Neural cell (in vitro differentiated cells): ENCODE data around the gene PARD3B. TPM values are rescaled to one million over a fixed set of nuclear protein-coding genes. Genes with fewer than 3 reads are reported as not detected.

Experiments used
- H2AFZ ChIP-seq: fragments of 200-600, 300-800 bp; sonication (generic), shearing (Covaris generic); 2 replicates; pipeline ENCODE4 v1.6.0; 2014; ENCODE audit warnings: low read depth, mild to moderate bottlenecking, antibody characterized with exemption, low read length, moderate library complexity
- H3F3A ChIP-seq: fragments of 200-600 bp; shearing (Covaris generic); 2 replicates; pipeline ENCODE4 v1.6.1; 2016; ENCODE audit warnings: mild to moderate bottlenecking, moderate library complexity, mixed read lengths, antibody characterized with exemption, low read length; ENCODE audit not compliant: insufficient read depth, poor library complexity, severe bottlenecking
- H3K27ac ChIP-seq: fragments of 200-600, 300-800 bp; sonication (generic), shearing (Covaris generic); 2 replicates; pipeline ENCODE4 v1.5.1; 2014; ENCODE audit warnings: mild to moderate bottlenecking, low read length, moderate library complexity
- H3K27me3 ChIP-seq: fragments of 300-800, 200-600 bp; sonication (generic), shearing (Covaris generic); 2 replicates; pipeline ENCODE4 v1.6.0; 2014; ENCODE audit warnings: mild to moderate bottlenecking, low read depth, low read length, moderate library complexity; ENCODE audit not compliant: insufficient read depth
- H3K36me3 ChIP-seq: fragments of 300-800, 200-600 bp; sonication (generic), shearing (Covaris generic); 2 replicates; pipeline ENCODE4 v1.5.1; 2014; ENCODE audit warnings: mild to moderate bottlenecking, antibody characterized with exemption, low read length, moderate library complexity; ENCODE audit not compliant: insufficient read depth
- H3K4me2 ChIP-seq: fragments of 300-800, 200-600 bp; sonication (generic), shearing (Covaris generic); 2 replicates; pipeline ENCODE4 v1.6.0; 2014; ENCODE audit warnings: mild to moderate bottlenecking, low read length
- H3K4me3 ChIP-seq: fragments of 300-800, 200-600 bp; sonication (generic), shearing (Covaris generic); 2 replicates; pipeline ENCODE4 v1.5.1; 2014; ENCODE audit warnings: mild to moderate bottlenecking, low read length, moderate library complexity
- H3K79me2 ChIP-seq: fragments of 200-600 bp; shearing (Covaris generic); replicated peaks from 2 replicates; pipeline ENCODE4 v1.6.0; 2014; ENCODE audit warnings: mild to moderate bottlenecking, low read length, moderate library complexity; ENCODE audit not compliant: insufficient read depth
- H3K9ac ChIP-seq: fragments of 300-800, 200-600 bp; sonication (generic), shearing (Covaris generic); 2 replicates; pipeline ENCODE4 v1.6.1; 2016; ENCODE audit warnings: mild to moderate bottlenecking, low read length, mixed read lengths
- H3K9me2 ChIP-seq: fragments of 200-600 bp; shearing (Covaris generic); 2 replicates; pipeline ENCODE4 v1.6.1; 2016; ENCODE audit warnings: mild to moderate bottlenecking, low read length, mixed read lengths; ENCODE audit not compliant: insufficient read depth
- H3K9me3 ChIP-seq: fragments of 200-600, 300-800 bp; sonication (generic), shearing (Covaris generic); 2 replicates; pipeline ENCODE4 v1.6.1; 2016; ENCODE audit warnings: mild to moderate bottlenecking, mixed run types, low read length, moderate library complexity, mixed read lengths
- H4K20me1 ChIP-seq: fragments of 200-600 bp; shearing (Covaris generic); 2 replicates; pipeline ENCODE4 v1.6.1; 2016; ENCODE audit warnings: mild to moderate bottlenecking, mixed run types; ENCODE audit not compliant: insufficient read depth
- EP300 ChIP-seq: fragments of 450-650 bp; conservative IDR thresholded peaks from 2 replicates; pipeline ENCODE4 v1.6.1; 2014; ENCODE audit warnings: antibody characterized with exemption, mild to moderate bottlenecking, moderate library complexity; ENCODE audit not compliant: poor library complexity, severe bottlenecking
- EZH2 ChIP-seq: fragments of 200-600, 300-800 bp; shearing (Covaris generic), sonication (generic); IDR thresholded peaks from 2 replicates; pipeline ENCODE4 v1.6.1; 2014; ENCODE audit warnings: antibody characterized with exemption, low read length, borderline replicate concordance, mild to moderate bottlenecking; ENCODE audit not compliant: insufficient read depth, poor library complexity, severe bottlenecking
- MXI1 ChIP-seq: fragments of 450-650 bp; conservative IDR thresholded peaks from 2 replicates; pipeline ENCODE4 v1.6.1; 2014; ENCODE audit warnings: antibody characterized with exemption, mild to moderate bottlenecking; ENCODE audit not compliant: poor library complexity, severe bottlenecking
- POLR2AphosphoS5 ChIP-seq: IDR thresholded peaks from 2 replicates; pipeline ENCODE4 v1.6.1; 2012
- RAD21 ChIP-seq: fragments of 450-650 bp; conservative IDR thresholded peaks from 2 replicates; pipeline ENCODE4 v1.6.1; 2014; ENCODE audit warnings: antibody characterized with exemption, mild to moderate bottlenecking, moderate library complexity
- SMC3 ChIP-seq: fragments of 450-650 bp; conservative IDR thresholded peaks from 2 replicates; pipeline ENCODE4 v1.6.1; 2014; ENCODE audit warnings: antibody characterized with exemption, mild to moderate bottlenecking, moderate library complexity; ENCODE audit not compliant: poor library complexity
- TAF1 ChIP-seq: IDR thresholded peaks from 2 replicates; pipeline ENCODE4 v1.6.1; 2012; ENCODE audit warnings: low read depth
- polyA plus RNA-seq: library from polyadenylated mRNA; depleted of rRNA; stranded (reverse); fragments of >200 nt; gene quantifications from 2 replicates; pipeline ENCODE4 v1.2.3, GENCODE V29; 2014
- TF ChIP-seq, protein P1 (sequence below): IDR thresholded peaks from 2 replicates; pipeline ENCODE4 v1.6.1; 2012; ENCODE audit warnings: borderline replicate concordance
- TF ChIP-seq, protein P2 (sequence below): fragments of 450-650 bp; IDR thresholded peaks from 2 replicates; pipeline ENCODE4 v1.5.1; 2014; ENCODE audit warnings: antibody characterized with exemption, mild to moderate bottlenecking, moderate library complexity; ENCODE audit not compliant: poor library complexity, severe bottlenecking

PARD3B gene
- polyA plus RNA-seq, 1 donor from 2014 or later, result 0.54 TPM

DNA sequence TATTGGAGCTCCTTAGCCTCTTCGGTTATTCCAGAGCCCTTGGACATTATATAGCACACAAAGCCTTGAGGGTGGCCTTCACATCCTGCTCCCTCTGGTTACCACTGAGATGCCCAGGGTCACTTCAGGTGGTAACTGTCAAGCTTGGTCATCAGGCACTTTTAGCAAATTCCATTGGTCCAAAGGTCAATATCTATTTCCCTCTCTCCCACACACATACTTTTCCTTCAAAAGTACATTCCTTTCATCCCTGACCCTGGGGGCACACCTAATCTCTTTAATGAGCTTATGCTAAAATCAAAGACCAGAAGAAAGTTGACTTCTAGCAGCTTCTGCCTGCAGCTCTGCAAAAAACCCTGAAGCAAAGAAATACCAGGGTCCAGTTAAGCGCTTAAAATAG lies 965.1 kb downstream of the PARD3B start:
- H3K4me3 ChIP-seq, result no peak overlapping the region
- no peaks in the 10 kb centered on the region for H3F3A ChIP-seq
- H3K36me3 ChIP-seq, result no peaks in the 10 kb centered on the region
- H3K9ac ChIP-seq, result no peak overlapping the region
- no peak overlapping the region for H3K4me2 ChIP-seq
- TF ChIP-seq, protein P1, sequence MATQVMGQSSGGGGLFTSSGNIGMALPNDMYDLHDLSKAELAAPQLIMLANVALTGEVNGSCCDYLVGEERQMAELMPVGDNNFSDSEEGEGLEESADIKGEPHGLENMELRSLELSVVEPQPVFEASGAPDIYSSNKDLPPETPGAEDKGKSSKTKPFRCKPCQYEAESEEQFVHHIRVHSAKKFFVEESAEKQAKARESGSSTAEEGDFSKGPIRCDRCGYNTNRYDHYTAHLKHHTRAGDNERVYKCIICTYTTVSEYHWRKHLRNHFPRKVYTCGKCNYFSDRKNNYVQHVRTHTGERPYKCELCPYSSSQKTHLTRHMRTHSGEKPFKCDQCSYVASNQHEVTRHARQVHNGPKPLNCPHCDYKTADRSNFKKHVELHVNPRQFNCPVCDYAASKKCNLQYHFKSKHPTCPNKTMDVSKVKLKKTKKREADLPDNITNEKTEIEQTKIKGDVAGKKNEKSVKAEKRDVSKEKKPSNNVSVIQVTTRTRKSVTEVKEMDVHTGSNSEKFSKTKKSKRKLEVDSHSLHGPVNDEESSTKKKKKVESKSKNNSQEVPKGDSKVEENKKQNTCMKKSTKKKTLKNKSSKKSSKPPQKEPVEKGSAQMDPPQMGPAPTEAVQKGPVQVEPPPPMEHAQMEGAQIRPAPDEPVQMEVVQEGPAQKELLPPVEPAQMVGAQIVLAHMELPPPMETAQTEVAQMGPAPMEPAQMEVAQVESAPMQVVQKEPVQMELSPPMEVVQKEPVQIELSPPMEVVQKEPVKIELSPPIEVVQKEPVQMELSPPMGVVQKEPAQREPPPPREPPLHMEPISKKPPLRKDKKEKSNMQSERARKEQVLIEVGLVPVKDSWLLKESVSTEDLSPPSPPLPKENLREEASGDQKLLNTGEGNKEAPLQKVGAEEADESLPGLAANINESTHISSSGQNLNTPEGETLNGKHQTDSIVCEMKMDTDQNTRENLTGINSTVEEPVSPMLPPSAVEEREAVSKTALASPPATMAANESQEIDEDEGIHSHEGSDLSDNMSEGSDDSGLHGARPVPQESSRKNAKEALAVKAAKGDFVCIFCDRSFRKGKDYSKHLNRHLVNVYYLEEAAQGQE, result no peak
- TF ChIP-seq EZH2 (no peak), RAD21 (no peak), EP300 (no peak)
- H3K27me3 ChIP-seq, result no peaks in the 10 kb centered on the region
- H3K79me2 ChIP-seq, result no peaks in the 10 kb centered on the region
- H3K9me3 ChIP-seq, result no peaks in the 10 kb centered on the region
- H3K9me2 ChIP-seq, result no peaks in the 10 kb centered on the region
- no peaks in the 10 kb centered on the region for H4K20me1 ChIP-seq
- no peak overlapping the region for H2AFZ ChIP-seq
- H3K27ac ChIP-seq, result no peak overlapping the region

DNA sequence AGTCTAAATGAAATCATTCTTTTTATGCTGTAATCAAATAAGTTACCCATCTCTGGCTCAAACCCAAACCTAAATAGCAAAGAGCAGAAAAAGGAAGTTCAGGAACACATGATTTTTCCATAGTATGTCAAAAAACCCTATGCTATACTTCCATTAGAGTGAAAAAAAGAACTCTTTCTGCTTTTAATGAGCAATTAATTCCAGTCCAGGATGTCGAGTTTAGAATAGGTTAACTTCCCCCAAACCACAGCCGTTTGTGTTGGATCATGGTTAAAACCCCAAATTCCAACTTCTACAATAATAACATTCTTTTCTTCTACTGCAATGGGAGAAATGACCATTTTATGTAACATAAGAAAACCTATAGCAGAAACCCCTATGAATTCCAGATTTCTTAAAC lies 965.9 kb downstream of the PARD3B start:
- H3K4me2 ChIP-seq, result no peak overlapping the region
- no peaks in the 10 kb centered on the region for H3K79me2 ChIP-seq
- no peaks in the 10 kb centered on the region for H3K9me2 ChIP-seq
- H2AFZ ChIP-seq, result no peak overlapping the region
- TF ChIP-seq, protein P2, sequence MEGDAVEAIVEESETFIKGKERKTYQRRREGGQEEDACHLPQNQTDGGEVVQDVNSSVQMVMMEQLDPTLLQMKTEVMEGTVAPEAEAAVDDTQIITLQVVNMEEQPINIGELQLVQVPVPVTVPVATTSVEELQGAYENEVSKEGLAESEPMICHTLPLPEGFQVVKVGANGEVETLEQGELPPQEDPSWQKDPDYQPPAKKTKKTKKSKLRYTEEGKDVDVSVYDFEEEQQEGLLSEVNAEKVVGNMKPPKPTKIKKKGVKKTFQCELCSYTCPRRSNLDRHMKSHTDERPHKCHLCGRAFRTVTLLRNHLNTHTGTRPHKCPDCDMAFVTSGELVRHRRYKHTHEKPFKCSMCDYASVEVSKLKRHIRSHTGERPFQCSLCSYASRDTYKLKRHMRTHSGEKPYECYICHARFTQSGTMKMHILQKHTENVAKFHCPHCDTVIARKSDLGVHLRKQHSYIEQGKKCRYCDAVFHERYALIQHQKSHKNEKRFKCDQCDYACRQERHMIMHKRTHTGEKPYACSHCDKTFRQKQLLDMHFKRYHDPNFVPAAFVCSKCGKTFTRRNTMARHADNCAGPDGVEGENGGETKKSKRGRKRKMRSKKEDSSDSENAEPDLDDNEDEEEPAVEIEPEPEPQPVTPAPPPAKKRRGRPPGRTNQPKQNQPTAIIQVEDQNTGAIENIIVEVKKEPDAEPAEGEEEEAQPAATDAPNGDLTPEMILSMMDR, result no peak
- TF ChIP-seq RAD21, result no peak
- no peak for TF ChIP-seq POLR2AphosphoS5
- TF ChIP-seq, protein P1, result no peak
- TF ChIP-seq MXI1, result no peak
- TF ChIP-seq EZH2, result no peak
- no peak for TF ChIP-seq SMC3
- TF ChIP-seq TAF1, result no peak
- no peak for TF ChIP-seq EP300
- no peak overlapping the region for H3K4me3 ChIP-seq
- no peaks in the 10 kb centered on the region for H3K9me3 ChIP-seq
- no peak overlapping the region for H3K9ac ChIP-seq
- no peaks in the 10 kb centered on the region for H3K27me3 ChIP-seq
- H3K36me3 ChIP-seq, result no peaks in the 10 kb centered on the region
- H4K20me1 ChIP-seq, result no peaks in the 10 kb centered on the region
- H3K27ac ChIP-seq, result no peak overlapping the region
- no peaks in the 10 kb centered on the region for H3F3A ChIP-seq
